NOMO-1 treated with DMSO at 0.1 percent for 48 hours (cell line): ENCODE measurements around the gene CHRM1.
"Not testable (repeated sequence)": the region's sequence is repeated elsewhere in the genome, so short reads cannot be mapped to it uniquely, and the experiment has no call there.

ENCODE experiments used
- DNase-seq: peaks from one replicate; lab custom pipeline; 2025; ENCODE audit not compliant: unreplicated experiment; lab: John Stamatoyannopoulos, UW

Gene CHRM1, protein sequence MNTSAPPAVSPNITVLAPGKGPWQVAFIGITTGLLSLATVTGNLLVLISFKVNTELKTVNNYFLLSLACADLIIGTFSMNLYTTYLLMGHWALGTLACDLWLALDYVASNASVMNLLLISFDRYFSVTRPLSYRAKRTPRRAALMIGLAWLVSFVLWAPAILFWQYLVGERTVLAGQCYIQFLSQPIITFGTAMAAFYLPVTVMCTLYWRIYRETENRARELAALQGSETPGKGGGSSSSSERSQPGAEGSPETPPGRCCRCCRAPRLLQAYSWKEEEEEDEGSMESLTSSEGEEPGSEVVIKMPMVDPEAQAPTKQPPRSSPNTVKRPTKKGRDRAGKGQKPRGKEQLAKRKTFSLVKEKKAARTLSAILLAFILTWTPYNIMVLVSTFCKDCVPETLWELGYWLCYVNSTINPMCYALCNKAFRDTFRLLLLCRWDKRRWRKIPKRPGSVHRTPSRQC

DNA sequence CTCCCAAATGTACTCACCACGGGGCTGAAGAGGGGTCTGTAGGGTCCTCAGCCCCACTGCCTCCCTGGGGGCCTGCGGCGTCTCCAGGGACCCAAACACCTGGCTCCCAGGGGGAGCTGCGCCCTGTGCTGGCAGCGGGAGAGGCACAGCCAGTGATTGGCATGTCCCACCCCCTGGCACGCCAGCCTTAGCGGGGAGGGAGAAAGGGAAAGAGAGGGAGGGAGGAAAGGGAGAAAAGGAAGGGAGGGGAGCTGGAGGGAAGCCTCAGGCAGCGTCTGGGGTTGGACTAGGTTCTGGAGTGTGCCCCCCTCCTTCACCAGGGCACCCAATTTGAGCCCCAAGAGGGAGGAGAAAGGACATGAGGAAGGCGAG lies at the start of gene CHRM1:
Gene CHRM1, minus strand, starts transcription at position 163 of the 372 bp plus-strand sequence. CDS start 10,263 bp downstream, outside the sequence.
- DNase-seq: no peak

DNA sequence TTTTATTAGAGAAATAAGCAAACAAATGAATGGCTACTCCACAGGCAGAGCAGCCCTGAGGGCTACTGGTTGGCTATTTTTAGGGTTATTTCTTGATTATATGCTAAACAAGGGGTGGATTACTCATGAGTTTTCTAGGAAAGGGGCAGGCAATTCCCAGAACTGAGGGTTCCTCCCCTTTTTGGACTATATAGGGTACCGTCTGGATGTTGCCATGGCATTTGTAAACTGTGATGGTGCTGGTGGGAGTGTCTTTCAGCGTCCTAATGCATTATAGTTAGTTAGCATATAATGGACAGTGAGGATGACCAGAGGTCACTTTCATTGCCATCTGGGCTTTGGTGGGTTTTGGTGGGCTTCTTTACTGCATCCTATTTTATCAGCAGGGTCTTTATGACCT lies 44.4 kb upstream of the CHRM1 start:
- no peak for DNase-seq

DNA sequence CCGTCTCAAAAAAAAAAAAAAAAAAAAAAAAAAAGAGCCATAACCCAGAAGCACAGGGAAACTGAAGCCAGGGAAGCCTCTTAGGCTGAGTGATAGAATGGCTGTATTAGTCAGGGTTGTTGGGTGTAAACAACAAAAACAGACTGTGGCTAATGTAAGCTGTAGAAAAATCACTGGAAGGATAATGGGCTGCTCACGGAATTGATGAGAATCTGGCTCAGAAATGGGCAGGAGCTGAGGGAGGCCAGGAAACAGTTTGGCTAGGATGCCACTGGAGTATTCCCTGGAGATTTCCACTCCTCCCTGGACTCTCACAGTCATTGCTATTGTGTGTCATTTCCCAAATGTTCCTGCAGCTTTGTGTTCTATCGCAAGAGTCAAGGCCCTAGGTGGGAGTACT lies 41.2 kb upstream of the CHRM1 start:
- DNase-seq: no peak

DNA sequence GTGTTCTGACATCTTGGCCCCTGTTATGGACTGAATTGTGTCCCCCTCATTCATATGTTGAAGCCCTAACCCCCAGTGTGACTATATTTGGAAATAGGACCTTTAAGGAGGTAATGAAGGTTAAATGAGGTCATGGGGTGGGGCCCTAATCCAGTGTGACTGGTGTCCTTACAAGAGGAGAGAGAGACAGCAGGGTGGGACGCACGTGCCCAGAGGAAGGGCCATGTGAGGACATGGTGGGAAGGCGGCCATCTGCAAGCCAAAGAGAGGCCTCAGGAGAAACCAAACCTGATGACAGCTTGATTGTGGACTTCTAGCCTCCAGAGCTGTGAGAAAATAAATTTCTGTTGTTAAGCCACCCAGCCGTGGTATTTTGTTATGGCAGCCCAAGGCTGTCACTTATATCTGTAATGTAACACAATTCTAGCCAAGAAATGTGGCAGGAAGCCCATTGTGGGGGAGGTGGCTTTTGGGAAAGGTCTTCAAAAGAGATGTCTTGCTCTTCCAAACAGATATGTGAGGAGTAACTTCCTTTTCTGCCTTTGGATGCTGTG lies 39.9 kb upstream of the CHRM1 start:
- DNase-seq: no peak

DNA sequence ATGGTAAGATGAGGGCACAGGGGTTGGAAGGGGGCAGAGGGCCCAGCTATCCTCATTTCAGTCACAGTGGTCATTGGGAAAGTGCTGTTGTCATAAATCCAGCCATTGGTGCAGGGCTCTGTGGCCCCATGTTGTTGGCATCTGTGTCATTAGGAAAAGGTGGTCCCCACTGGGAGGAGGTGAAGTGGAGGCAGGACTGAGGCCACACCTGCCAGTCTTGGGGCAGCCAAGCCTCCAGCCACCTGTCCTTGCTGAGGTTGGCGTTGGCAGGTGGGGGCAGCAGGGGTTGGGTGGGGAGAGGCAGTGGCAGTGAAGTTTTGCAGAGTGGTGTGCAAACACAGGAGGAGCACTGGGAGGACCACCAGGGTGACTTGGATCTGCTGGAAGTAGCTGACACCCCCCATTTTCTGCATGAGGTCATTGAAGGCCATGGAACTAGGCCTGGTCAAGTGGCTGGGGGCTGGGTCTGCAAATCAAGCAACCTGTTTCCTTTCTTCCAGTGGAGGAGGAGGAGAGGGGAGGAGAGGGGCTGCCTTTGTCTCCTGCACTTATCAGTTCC lies 38.3 kb upstream of the CHRM1 start:
- DNase-seq: no peak

DNA sequence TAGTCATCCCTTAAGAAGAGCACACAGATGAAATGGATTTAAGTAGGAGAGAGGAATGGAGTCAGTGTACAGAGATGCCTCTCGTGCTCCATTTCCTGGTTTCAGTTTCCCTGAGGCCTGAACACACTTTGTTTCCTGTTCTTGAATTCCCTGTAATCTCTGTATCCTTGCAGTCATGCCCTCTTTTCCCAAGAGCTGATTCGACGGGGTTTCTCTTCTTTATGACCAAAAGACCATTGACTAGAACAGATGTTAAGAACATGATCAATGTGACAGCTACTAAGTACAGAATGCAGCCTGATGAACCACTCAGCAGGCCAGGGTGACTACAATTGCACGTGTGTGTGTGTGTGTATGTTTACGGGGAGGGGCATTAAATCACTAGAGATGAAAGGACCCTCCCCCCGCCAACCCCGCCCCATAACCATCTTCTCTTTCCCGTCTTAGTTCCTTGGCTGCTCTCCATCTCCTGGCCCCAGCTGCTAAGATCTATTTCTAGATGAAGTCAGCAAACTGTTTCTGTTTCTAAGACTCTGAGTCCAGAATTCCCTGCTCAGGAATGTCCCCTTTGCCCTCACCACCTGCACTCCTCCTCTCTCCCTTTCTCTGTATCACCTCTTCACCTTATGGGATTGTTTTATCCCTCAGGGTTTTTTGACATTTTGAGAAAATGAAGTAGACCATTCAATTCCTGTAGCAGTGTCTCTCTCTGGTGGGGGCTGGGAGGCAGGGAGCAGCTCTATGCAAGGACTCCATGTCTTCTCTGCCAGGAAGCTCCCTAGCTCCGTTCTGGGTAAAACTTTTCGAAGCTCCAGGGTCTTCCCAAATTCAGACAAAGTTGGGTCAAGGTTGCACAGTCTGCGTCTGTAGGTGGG lies 37.6 kb upstream of the CHRM1 start:
- no peak for DNase-seq

DNA sequence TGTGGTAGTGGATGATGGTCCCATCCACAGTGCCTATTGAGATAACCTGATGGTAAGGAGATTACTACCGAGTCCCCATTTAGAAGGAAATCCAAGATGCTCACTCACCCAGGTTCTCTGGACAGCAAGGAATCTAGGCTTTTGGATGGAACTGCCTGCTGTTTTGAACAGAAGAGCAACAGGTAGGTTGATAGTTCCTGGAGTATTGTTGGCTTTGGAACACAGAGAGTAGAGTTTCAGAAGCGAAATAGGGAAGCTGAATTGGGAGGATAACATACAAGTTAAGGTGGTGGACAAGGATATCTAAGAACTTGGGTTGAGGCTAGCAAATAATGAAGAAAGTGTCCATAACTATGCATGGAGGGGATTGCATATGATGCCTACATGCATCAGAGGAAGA lies 36.0 kb upstream of the CHRM1 start:
- DNase-seq: no peak

DNA sequence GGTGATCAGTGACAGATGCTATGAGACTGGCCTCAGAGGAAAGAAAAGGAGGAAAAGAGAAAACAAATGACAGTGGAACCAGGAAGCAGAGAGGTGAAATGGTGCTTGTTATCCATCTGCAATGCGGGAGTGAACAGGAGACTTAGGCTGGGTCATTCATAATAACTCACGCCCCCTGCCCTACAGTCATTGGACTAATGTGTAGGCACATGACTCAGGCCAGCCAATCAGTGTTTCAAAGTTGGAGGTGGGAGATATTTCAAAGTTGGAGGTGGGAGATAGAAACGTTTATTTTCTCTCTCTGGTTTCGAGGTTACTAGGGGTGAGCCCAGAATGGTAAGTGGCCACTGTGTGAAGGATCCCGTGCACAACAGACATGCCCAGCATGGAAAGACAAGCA lies 33.3 kb upstream of the CHRM1 start:
- no peak for DNase-seq

DNA sequence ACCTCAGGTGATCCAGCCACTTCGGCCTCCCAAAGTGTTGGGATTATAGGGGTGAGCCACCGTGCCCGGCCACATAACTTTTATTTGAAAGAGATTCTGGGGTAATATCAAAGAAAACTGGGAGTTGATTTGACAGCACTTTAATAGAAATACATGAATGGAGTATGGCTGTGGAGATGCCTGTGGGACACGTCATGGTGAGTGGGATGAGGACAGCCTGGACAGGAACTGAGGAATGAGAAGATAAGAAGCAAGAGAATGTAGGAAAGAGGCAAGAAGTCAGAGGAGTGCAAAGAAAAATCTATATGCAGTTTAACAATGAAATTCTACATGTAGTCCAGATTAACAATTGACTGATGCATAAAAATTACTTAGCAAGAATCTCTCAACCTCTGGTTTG lies 32.6 kb upstream of the CHRM1 start:
- no peak for DNase-seq

DNA sequence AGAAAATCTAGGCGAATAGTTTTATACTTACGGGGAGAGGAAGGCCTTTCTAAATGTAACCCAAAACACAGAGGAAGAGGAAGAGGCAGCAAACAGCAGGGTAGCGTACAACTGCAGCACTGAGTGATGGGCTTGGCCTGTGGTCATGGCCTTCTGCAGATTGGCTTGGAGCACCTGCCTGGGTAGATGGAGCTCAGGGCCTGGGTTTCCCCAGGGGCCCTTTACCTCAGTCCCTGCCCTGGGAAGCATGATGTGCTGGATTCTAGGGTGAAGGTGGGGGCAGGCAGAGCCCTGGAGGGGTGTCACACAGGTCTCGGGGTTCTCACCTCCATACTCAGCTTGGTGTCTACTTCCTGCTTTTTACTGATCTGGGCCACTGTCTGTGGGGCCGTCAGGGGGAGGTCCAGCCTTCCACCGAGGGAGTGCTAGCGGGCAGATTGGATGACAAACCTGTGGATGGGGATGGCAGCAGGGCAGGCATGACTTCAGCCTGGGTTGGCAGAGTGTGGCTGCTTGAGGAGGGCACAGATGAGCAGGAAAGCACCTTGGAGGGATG lies 27.7 kb upstream of the CHRM1 start:
- no peak for DNase-seq

DNA sequence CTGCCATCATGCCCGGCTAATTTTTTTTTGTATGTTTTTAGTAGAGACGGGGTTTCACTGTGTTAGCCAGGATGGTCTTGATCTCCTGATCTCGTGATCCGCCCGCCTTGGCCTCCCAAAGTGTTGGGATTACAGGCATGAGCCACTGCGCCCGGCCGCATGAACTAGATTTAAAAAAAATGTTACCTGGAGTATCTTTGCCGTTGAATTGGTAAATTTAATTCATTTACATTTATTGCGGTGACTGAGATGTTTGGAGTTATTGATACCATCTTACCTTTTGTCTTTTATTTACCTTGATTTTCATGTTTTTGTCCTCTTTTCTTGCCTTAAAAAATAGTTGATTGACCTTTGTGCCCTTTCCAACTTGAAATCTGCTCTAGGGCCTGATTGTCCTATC lies 24.4 kb upstream of the CHRM1 start:
- DNase-seq: not testable (repeated sequence)

DNA sequence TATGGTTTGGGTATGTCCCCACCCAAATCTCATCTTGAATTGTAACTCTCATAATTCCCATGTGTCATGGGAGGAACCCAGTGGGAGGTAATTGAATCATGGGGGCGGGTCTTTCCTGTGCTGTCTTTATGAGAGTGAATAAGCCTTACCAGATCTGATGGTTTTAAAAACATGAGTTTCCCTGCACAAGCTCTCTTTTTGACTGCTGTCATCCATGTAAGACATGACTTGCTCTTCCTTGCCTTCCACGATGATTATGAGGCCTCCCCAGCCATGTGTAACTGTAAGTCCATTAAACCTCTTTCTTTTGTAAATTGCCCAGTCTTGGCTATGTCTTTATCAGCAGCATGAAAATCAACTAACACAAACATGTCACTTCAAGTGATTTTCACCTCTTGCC lies 16.4 kb upstream of the CHRM1 start:
- not testable (repeated sequence) for DNase-seq

DNA sequence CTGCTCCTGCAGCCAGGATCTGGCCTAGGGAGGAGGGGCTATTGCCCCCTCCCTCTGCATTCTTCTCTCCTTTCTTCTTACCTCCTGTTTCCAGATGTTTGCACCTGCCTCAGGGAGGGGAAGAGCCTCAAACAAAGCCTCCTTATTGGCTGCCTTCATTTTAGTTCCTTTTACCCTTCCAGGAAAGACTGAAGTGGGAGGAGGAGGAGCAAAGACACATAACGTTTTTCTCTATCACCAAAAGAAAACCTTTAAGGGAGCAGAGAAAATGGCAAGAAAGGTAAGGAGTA lies 13.3 kb upstream of the CHRM1 start:
- DNase-seq: no peak

DNA sequence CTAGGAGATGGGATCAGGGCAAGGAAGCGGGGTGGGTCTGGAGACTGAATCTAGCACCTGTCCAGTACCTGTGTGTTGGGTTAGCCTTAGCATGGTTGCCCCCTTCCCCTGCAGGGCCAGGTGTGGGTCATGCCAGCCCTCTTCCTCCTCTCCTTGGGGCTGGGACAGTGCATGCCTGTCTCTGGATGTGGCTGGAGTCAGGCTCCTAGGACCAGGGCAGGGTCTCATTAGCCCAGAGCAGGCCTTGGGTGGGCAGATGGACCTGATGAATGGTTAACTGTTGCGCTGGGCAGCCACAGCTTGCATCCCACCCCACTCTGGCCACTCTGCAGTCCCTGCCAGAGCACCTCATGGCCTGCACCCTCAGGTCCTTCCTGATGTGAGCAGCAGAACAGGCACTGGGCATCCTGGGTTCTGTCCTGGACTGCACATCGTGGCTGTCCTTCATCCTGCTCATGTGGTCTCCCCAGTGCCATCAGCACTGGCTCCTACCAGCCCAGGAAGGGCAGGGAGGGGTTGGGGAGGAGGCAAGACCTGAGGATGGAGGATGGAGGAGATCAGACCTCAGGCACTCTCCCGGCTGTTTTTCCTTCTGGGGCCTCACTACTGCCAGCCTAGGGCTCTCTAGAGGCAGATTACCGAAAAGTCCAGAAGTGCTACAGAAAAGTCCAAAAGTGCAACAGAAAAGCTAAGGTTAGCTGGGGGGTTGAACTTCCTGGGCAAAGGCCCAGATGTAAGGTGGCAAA lies 12.8 kb upstream of the CHRM1 start:
- DNase-seq: no peak

DNA sequence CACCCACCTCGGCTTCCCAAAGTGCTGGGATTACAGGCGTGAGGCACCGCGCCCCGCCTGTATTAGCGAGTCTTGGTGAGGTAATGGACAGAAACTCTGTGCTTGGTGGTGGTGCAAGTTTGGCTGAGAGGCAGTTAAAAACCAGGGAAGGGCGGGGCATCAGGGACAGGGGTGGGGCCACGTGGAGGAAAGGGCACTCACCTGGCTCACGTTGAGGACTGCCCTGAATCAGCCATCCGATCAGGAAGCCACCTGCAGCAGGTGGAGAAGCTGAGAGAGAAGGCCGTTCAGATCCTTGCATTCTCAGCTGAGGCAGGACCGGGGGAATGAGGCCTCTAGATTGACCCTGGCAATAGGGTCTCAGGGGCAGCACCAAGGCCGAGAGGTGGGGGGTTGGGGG lies 12.1 kb upstream of the CHRM1 start:
- no peak for DNase-seq

DNA sequence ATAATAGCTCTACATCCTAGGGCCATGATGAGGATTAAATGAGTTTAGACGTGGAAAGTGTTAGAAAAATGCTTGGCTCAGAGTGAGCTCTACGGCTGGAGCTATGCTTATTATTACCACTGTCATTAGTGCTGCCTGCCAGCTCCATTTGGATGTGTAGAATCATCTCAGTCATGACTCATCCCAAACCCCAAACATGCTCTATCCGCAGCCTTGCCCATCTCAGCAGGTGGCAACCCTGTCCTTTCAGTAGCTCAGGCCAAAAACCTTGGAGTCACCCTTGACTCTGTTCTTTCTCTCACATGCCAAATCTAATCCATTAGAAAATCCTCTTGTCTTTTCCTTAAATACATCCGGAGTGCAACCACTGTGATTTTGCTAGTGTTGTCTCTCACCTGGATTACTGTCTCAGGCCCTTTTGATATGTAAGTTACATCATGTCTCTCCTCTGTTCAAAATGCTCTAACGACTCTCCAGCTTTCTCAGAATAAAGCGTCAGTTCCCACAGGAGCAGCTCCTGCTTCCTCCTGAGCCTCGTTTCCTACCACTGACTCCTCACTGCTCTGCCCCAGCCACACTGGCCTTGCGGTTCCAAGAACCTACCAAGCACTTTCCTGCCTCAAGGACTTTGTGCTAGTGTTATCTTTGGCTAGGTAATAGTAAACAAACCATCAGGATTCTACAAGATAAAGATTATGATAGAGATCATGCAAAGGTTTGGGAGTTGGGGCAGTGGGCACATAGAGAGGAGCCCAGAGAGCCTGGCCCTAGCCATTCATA lies 10.5 kb upstream of the CHRM1 start:
- no peak for DNase-seq

DNA sequence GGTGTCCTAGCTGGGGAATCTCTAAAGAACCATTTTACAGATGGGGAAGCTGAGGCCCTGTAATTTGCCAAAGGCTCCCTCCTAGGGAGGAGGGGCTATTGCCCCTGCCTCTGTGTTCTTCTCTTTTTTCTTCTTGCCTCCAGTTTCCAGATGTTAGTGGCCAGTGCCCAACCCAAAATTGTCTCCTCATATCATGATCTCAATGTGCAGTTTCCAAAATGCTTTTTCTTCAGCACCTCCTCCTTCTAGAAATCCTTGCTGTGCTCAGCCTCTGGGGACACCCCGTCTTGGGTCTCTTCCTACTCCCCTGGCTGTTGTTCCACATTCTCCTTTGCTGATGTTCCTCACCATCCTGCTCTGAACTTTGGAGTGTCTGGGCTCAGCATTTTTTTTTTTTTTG lies 9.5 kb upstream of the CHRM1 start:
- DNase-seq: no peak

DNA sequence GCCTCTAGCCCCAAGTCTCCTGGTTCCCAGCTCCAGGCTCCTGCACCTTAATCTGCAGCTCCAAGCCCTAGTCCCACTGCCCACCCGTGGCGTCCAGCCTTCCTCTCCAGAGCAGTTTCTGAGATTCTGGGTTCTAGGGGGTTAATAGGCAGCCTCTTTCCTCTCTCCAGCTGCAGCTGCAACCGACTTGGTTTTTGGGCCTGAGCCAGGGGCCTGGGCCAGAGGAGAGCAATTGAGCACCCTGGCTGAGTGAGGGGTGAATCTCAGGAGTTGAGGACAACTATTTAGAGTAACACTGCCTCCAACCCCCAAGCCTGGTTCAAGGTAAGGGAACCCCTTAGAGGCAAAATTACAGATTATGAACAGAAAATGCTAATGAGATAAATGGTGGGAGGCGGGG lies 9.0 kb upstream of the CHRM1 start:
- DNase-seq: no peak

DNA sequence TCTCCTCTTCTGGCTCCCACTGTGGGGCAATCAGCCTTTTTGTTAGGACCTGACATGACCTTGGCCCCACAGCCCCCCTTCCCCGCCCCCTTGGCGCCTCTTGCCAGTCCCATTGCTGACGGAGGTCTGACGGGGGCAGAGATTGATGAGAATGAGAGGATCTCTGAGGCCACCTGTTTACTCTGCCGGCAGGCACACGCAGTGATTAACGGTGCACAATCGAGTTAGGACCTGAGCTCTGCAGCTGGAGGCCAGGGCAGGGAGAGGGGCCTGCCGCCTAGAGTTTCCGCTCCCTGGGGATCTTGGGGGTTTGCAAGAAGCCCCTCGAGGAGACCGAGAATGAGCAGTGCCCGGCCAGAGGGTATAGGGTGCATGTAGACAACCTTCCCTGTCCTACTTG lies 6.8 kb upstream of the CHRM1 start:
- DNase-seq: no peak
